ENCODE results near the gene EFCC1.

GRCh38 chr3:129025691-129026435 lies 24.8 kb downstream of the EFCC1 start:
- TF ChIP-seq YY1 (IDR thresholded peaks at IDR 0.05; ENCODE audit: low read depth, low read length) = no peak
- no peak for TF ChIP-seq BACH1 (IDR thresholded peaks at IDR 0.05; ENCODE audit: low read length)
- TF ChIP-seq ZNF274 (IDR thresholded peaks at IDR 0.05; ENCODE audit: borderline replicate concordance, extremely low read depth, low read length) = no peak
- TF ChIP-seq CTCF (IDR thresholded peaks at IDR 0.05; ENCODE audit: control extremely low read depth in 1 of 3, insufficient read depth in 1 of 3, low read depth in 1 of 3, low read length in 3 of 3) = no peak
- TF ChIP-seq ATF2 (IDR thresholded peaks at IDR 0.05; ENCODE audit: low read length) = no peak
- no peak for TF ChIP-seq HDAC2 (IDR thresholded peaks at IDR 0.05; ENCODE audit: borderline replicate concordance in 1 of 2, low read depth in 2 of 2, low read length in 2 of 2)
- TF ChIP-seq POLR2A (IDR thresholded peaks at IDR 0.05; ENCODE audit: control extremely low read depth in 1 of 2, low read depth in 2 of 2, low read length in 2 of 2) = no peak
- no peak for TF ChIP-seq SIN3A (conservative IDR thresholded peaks at IDR 0.05 in 1 of 2, IDR thresholded peaks at IDR 0.05 in 1 of 2; ENCODE audit: low read depth in 1 of 2, low read length in 2 of 2)
- TF ChIP-seq GABPA (IDR thresholded peaks at IDR 0.05; ENCODE audit: borderline replicate concordance, insufficient read depth, low read length) = no peak
- TF ChIP-seq SUZ12 (IDR thresholded peaks at IDR 0.05; ENCODE audit: low read length) = no peak
- TF ChIP-seq MAFK (IDR thresholded peaks at IDR 0.05; ENCODE audit: low read depth, low read length) = no peak
- TF ChIP-seq RAD21 (IDR thresholded peaks at IDR 0.05 in 1 of 2, conservative IDR thresholded peaks at IDR 0.05 in 1 of 2; ENCODE audit: low read depth in 2 of 2, low read length in 2 of 2) = no peak
